Measurements from ENCODE around the gene MASP2. TPM values are rescaled to one million over a fixed set of nuclear protein-coding genes. Genes with fewer than 3 reads are reported as not detected.

Gene MASP2
- total and polyA plus RNA-seq, 2 donors (not counting 1 experiment from before 2014, with no cell fraction given), result 0.06 TPM; not detected in 1

GRCh38 chr1:11042995-11043874 lies 3.8 kb downstream of the MASP2 start:
- intact Hi-C loops (cut with micrococcal nuclease), result no loop called here
- Histone ChIP-seq H3K9me3 (ENCODE audit: control extremely low read depth in 1 of 3, control insufficient read depth in 2 of 3, insufficient read depth in 1 of 3, low read length in 2 of 3) (no peaks in the 10 kb centered on the region), H3K4me1 (ENCODE audit: control insufficient read depth in 2 of 2, insufficient read depth in 2 of 2, low read length in 2 of 2) (no peaks in the 10 kb centered on the region), H2AFZ (ENCODE audit: insufficient read depth, low read depth, low read length, poor library complexity, severe bottlenecking) (no peak overlapping the region), H3K4me2 (replicated peaks; ENCODE audit: low read depth, low read length, poor library complexity, severe bottlenecking) (no peak overlapping the region), H3K27ac (ENCODE audit: low read length in 2 of 2) (no peak overlapping the region), H3K79me2 (ENCODE audit: control insufficient read depth, insufficient read depth, low read length) (no peaks in the 10 kb centered on the region), H3K36me3 (replicated peaks in 1 of 2; ENCODE audit: control extremely low read depth in 1 of 2, control insufficient read depth in 1 of 2, extremely low read depth in 1 of 2, insufficient read depth in 2 of 2, low read length in 1 of 2) (no peaks in the 10 kb centered on the region), H3K9ac (ENCODE audit: low read length) (no peak overlapping the region), H3K27me3 (replicated peaks in 1 of 4; ENCODE audit: control extremely low read depth in 1 of 4, control insufficient read depth in 3 of 4, insufficient read depth in 4 of 4, low read length in 3 of 4) (peaks cover 0 to 9% (median 2%) of the 10 kb centered on the region in 4 experiments), H3K4me3 (ENCODE audit: control extremely low read depth in 1 of 5, extremely low read depth in 1 of 5, insufficient read depth in 1 of 5, low read depth in 2 of 5, low read length in 4 of 5) (no peak overlapping the region), H4K20me1 (ENCODE audit: control insufficient read depth, insufficient read depth, low read length, poor library complexity, severe bottlenecking) (no peaks in the 10 kb centered on the region)
- H3K9me3 Mint-ChIP-seq (ENCODE audit: insufficient read depth), result no peaks in the 10 kb centered on the region
- CTCF ChIA-PET, result no interaction called here
- no peak for TF ChIP-seq EZH2 (IDR thresholded peaks at IDR 0.05; ENCODE audit: borderline replicate concordance, insufficient read depth, low read depth, low read length, poor library complexity, severe bottlenecking)
- TF ChIP-seq, protein P1, sequence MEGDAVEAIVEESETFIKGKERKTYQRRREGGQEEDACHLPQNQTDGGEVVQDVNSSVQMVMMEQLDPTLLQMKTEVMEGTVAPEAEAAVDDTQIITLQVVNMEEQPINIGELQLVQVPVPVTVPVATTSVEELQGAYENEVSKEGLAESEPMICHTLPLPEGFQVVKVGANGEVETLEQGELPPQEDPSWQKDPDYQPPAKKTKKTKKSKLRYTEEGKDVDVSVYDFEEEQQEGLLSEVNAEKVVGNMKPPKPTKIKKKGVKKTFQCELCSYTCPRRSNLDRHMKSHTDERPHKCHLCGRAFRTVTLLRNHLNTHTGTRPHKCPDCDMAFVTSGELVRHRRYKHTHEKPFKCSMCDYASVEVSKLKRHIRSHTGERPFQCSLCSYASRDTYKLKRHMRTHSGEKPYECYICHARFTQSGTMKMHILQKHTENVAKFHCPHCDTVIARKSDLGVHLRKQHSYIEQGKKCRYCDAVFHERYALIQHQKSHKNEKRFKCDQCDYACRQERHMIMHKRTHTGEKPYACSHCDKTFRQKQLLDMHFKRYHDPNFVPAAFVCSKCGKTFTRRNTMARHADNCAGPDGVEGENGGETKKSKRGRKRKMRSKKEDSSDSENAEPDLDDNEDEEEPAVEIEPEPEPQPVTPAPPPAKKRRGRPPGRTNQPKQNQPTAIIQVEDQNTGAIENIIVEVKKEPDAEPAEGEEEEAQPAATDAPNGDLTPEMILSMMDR (IDR thresholded peaks at IDR 0.05), result no peak
- H3K27ac Mint-ChIP-seq, result no peak overlapping the region
- ATAC-seq (ENCODE audit: low read depth) (no peak), DNase-seq (no peak)
- POLR2A ChIA-PET, result no interaction called here
- H3K4me3 Mint-ChIP-seq, result no peak overlapping the region
- H3K4me1 Mint-ChIP-seq, result no peaks in the 10 kb centered on the region
- 85% methylated on average over 15 of the region's 19 CpGs for WGBS (ENCODE audit: insufficient coverage)
- no peaks in the 10 kb centered on the region for H3K27me3 Mint-ChIP-seq

DNA sequence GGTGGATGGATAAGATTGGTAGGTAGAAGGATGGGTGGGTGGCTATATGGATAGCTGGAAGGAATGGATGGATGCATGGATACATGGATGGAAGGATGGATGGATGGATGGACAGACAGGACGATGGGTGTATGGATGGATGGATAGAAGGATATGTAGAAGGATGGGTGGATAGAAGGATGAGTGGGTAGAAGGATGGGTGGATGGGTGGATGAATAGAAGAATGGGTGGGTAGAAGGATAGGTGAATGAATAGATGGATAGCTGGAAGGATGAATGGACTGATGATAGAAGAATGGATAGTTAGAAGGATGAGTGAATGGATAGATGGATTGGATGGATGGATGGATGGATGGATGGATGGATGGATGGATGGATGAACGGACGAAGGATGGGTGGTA lies 5.0 kb downstream of the MASP2 start:
- Histone ChIP-seq H2AFZ (ENCODE audit: insufficient read depth, low read depth, low read length, poor library complexity, severe bottlenecking) (no peak overlapping the region), H3K4me2 (replicated peaks; ENCODE audit: low read depth, low read length, poor library complexity, severe bottlenecking) (no peak overlapping the region), H3K4me1 (ENCODE audit: control insufficient read depth in 2 of 2, insufficient read depth in 2 of 2, low read length in 2 of 2) (peaks cover 0 to 3% of the 10 kb centered on the region in 2 donors), H3K4me3 (ENCODE audit: control extremely low read depth in 1 of 5, extremely low read depth in 1 of 5, insufficient read depth in 1 of 5, low read depth in 2 of 5, low read length in 4 of 5) (no peak overlapping the region), H3K36me3 (replicated peaks in 1 of 2; ENCODE audit: control extremely low read depth in 1 of 2, control insufficient read depth in 1 of 2, extremely low read depth in 1 of 2, insufficient read depth in 2 of 2, low read length in 1 of 2) (no peaks in the 10 kb centered on the region), H3K79me2 (ENCODE audit: control insufficient read depth, insufficient read depth, low read length) (no peaks in the 10 kb centered on the region), H4K20me1 (ENCODE audit: control insufficient read depth, insufficient read depth, low read length, poor library complexity, severe bottlenecking) (no peaks in the 10 kb centered on the region), H3K9me3 (ENCODE audit: control extremely low read depth in 1 of 3, control insufficient read depth in 2 of 3, insufficient read depth in 1 of 3, low read length in 2 of 3) (no peaks in the 10 kb centered on the region), H3K27ac (ENCODE audit: low read length in 2 of 2) (no peak overlapping the region), H3K27me3 (replicated peaks in 1 of 4; ENCODE audit: control extremely low read depth in 1 of 4, control insufficient read depth in 3 of 4, insufficient read depth in 4 of 4, low read length in 3 of 4) (peaks cover 0 to 13% (median 2%) of the 10 kb centered on the region in 4 experiments), H3K9ac (ENCODE audit: low read length) (no peak overlapping the region)
- Mint-ChIP-seq H3K4me3 (no peak overlapping the region), H3K27me3 (peaks cover 7% of the 10 kb centered on the region), H3K9me3 (ENCODE audit: insufficient read depth) (no peaks in the 10 kb centered on the region), H3K27ac (no peak overlapping the region), H3K4me1 (peaks cover 4% of the 10 kb centered on the region)
- POLR2A ChIA-PET, result no interaction called here
- WGBS (ENCODE audit: insufficient coverage), result 83% methylated on average over 3 of the region's 3 CpGs
- no peak for TF ChIP-seq EZH2 (IDR thresholded peaks at IDR 0.05; ENCODE audit: borderline replicate concordance, insufficient read depth, low read depth, low read length, poor library complexity, severe bottlenecking)
- TF ChIP-seq, protein P1 (IDR thresholded peaks at IDR 0.05), result no peak
- intact Hi-C loops (cut with micrococcal nuclease), result no loop called here
- no peak for ATAC-seq (ENCODE audit: low read depth)
- CTCF ChIA-PET, result no interaction called here
- DNase-seq, result no peak
